Fibroblast of mammary gland (primary cell): ENCODE results near the gene HAUS8.
A peak's percentile ranks its signal among the peaks of the same experiment; 100 is the strongest.

Source experiments
- DNase-seq: peaks from one replicate; pipeline ENCODE4 v3.0.0-alpha.2; 2010; ENCODE audit warnings: low read depth
- H3K4me3 ChIP-seq: 2 replicates; pipeline ENCODE4 v1.5.1; 2011; ENCODE audit warnings: low read depth, mild to moderate bottlenecking, low read length, moderate library complexity; ENCODE audit not compliant: control insufficient read depth
- TF ChIP-seq, protein P1 (sequence below): conservative IDR thresholded peaks from 2 replicates; pipeline ENCODE4 v1.5.1; 2011; ENCODE audit warnings: low read depth, low read length, inconsistent platforms; ENCODE audit not compliant: control insufficient read depth, insufficient read depth

HAUS8 gene

DNA sequence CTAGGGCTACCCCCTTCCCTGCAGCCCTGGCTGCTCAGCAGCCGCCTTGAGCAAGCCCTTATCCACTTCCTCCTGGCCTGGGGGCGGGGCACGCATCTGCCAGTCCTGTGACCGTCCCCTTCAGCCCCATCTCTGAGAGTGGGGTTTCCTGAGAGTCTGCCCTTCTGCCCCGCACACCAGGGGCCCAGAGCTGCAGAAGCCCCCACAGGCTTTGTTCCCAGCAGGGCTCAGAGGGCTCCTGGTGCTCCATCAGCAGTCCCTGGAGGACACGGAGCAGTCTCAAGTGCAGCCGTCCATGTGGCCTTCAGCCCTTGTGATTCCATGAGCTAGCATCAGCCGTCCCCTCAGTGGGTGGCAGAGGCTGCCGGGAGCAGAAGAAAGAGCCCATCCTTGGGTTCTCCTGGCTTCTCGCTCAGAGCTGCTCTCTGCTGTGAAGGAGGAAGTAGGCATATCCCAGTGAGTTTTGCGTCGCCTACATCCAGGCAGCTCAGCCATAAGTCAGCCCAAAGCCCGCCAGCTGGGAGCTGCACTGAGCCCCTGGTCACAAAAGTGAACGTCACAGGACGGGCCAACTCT, 16.6 kb upstream of the HAUS8 start:
- DNase-seq = no peak
- TF ChIP-seq, protein P1, sequence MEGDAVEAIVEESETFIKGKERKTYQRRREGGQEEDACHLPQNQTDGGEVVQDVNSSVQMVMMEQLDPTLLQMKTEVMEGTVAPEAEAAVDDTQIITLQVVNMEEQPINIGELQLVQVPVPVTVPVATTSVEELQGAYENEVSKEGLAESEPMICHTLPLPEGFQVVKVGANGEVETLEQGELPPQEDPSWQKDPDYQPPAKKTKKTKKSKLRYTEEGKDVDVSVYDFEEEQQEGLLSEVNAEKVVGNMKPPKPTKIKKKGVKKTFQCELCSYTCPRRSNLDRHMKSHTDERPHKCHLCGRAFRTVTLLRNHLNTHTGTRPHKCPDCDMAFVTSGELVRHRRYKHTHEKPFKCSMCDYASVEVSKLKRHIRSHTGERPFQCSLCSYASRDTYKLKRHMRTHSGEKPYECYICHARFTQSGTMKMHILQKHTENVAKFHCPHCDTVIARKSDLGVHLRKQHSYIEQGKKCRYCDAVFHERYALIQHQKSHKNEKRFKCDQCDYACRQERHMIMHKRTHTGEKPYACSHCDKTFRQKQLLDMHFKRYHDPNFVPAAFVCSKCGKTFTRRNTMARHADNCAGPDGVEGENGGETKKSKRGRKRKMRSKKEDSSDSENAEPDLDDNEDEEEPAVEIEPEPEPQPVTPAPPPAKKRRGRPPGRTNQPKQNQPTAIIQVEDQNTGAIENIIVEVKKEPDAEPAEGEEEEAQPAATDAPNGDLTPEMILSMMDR = no peak
- no peak overlapping the region for H3K4me3 ChIP-seq

DNA sequence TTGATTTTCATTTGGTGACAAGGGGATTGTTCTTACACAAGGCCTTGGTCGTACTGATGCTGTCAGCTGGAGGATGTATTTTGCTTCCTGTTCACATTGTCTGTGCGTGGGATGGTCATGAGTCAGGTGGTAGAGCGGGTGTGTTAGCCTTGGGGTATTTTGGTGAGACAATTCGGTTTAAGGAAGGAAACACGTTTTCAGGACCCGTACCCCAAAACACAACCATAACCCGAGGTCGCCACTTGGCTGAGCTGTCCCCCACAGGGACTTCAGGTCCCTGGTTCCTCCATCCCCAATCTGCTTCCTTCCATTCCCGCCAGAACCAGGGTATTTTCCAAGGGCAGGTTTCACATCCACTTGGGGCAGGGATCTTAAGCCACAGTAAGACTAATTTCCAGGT, 15.3 kb upstream of the HAUS8 start:
- TF ChIP-seq, protein P1 = no peak
- H3K4me3 ChIP-seq = no peak overlapping the region
- peak; percentile 58 for DNase-seq

DNA sequence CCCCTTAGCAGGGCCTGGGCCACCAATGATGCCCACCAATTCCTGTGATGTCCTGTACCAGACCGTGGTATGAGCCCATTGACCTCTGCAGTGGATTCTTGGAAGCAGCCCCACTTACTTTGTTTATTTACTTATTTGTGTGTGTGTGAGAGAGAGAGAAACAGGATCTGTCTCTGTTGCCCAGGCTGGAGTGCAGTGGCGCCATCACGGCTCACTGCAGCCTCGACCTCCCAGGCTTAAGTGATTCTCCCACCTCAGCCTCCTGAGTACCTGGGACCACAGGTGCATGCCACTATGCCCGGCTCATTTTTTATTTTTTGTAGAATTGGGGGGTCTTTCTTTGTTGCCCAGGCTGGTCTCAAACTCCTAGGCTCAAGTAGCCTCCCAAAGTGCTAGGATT, 13.3 kb upstream of the HAUS8 start:
- H3K4me3 ChIP-seq = no peak overlapping the region
- TF ChIP-seq, protein P1 = no peak
- no peak for DNase-seq

DNA sequence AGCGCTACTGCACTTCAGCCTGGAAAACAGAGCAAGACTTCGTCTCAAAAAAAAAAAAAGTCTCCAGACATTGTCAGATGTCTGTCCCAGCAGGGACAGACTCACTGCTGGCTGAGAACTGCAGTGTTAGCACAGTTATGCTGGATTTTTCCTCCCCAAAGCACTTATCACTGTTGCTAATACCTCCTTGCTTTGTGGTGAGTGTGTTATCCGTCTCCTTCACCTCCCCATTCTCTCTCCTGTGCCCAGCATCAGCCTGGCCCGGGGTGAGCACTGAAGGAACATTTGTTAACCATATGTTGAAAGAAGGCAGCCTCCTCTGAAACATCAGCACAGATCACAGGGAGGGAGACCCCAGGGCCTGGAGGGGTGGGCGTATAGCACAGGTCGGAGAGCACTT, 11.6 kb upstream of the HAUS8 start:
- DNase-seq = no peak
- TF ChIP-seq, protein P1 = no peak
- no peak overlapping the region for H3K4me3 ChIP-seq

DNA sequence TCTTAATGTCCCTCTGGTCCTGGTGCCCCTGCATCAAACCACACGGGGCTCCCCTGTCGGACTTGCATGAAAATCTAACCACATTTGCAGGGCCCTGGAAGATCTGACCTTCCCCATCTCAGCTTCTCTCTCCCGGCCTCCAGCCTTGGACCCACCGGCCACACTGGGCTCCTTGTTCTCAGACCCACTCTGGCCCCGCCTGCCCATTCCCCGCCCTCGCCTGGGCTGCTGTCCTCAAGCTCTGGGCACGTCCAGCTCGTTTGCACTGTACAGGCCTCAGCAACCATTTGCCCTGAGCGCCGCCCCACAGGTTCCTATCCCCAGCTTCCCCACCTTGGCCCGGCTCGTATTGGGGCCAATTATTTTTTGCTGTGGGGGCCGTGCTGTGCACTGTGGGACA, 10.9 kb upstream of the HAUS8 start:
- no peak for DNase-seq
- no peak overlapping the region for H3K4me3 ChIP-seq
- TF ChIP-seq, protein P1 = no peak

DNA sequence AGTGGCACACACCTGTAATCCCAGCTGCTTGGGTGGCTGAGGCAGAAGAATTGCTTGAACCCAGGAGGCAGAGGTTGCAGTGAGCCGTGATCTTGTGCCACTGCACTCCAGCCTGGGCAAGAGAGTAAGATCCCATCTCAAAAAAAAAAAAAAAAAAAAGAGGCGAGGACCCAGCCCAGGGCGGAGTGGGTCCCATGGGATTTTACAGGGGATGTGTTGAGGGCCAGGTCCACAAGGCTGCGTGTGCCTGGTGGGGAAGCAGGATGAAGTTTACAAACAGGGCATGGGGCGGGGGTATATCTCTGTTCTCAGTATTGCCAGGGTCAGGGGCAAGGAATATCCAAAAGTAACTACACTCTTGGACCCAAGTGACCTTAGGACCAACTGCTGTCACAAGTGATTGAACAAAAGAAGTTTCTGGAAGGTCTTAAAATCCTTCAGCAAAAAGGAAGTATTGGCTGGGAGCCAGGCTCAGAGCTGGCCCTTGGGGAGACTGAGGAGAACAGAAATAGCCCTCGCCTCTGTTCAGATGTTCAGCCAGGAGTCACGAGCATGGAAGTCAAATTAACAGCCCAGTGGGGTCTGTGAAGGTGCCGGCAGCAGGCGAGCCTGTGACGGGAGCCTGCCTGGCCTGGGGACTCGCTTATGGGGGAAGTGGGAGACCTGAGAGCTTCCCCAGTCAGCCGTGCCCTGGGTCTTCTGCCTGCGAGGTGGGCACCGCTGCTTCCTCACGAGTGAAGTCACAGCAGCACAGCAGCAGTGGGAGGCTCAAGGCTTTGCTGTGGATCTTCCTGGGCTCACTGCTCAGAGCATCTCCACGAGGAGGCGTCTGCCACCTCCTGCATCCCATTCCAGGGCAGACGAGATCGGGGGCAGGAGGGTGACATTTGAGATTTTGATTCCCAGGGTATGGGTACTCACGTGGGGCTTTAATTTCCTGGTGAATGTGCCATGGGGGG, 6.7 kb upstream of the HAUS8 start:
- TF ChIP-seq, protein P1 = no peak
- H3K4me3 ChIP-seq = no peak overlapping the region
- DNase-seq = no peak
